ENCODE data around the gene RFXAP.

The RFXAP gene

GRCh38 chr13:36865265-36865664, 46.2 kb downstream of the RFXAP start:
- TF ChIP-seq EZH2 (IDR thresholded peaks at IDR 0.05; ENCODE audit: borderline replicate concordance, low read length) (no peak), CTCF (IDR thresholded peaks at IDR 0.05; ENCODE audit: low read length) (no peak)
- Histone ChIP-seq H3K79me2 (ENCODE audit: insufficient read depth, low read length) (no peaks in the 10 kb centered on the region), H3K9ac (ENCODE audit: low read length) (no peak overlapping the region), H3K27ac (ENCODE audit: low read depth, low read length, poor library complexity, severe bottlenecking) (no peak overlapping the region), H3K4me3 (ENCODE audit: low read depth, low read length, poor library complexity, severe bottlenecking) (no peak overlapping the region), H3K9me3 (ENCODE audit: low read length) (no peaks in the 10 kb centered on the region), H3K4me2 (ENCODE audit: low read length) (no peak overlapping the region), H2AFZ (ENCODE audit: low read length) (no peak overlapping the region), H3K9me2 (ENCODE audit: low read depth, low read length) (no peaks in the 10 kb centered on the region), H4K20me1 (ENCODE audit: insufficient read depth, low read length) (no peaks in the 10 kb centered on the region), H3F3A (ENCODE audit: insufficient read depth, low read length) (no peaks in the 10 kb centered on the region), H3K4me1 (ENCODE audit: insufficient read depth, low read length, severe bottlenecking) (no peaks in the 10 kb centered on the region), H3K36me3 (ENCODE audit: insufficient read depth, low read length) (no peaks in the 10 kb centered on the region), H3K27me3 (ENCODE audit: insufficient read depth, low read length) (no peaks in the 10 kb centered on the region)

GRCh38 chr13:36866232-36866631, 47.2 kb downstream of the RFXAP start:
- Histone ChIP-seq H3K9ac (ENCODE audit: low read length) (no peak overlapping the region), H2AFZ (ENCODE audit: low read length) (no peak overlapping the region), H3K4me3 (ENCODE audit: low read depth, low read length, poor library complexity, severe bottlenecking) (no peak overlapping the region), H3K36me3 (ENCODE audit: insufficient read depth, low read length) (no peaks in the 10 kb centered on the region), H3K9me3 (ENCODE audit: low read length) (no peaks in the 10 kb centered on the region), H3K9me2 (ENCODE audit: low read depth, low read length) (no peaks in the 10 kb centered on the region), H3F3A (ENCODE audit: insufficient read depth, low read length) (no peaks in the 10 kb centered on the region), H3K4me1 (ENCODE audit: insufficient read depth, low read length, severe bottlenecking) (no peaks in the 10 kb centered on the region), H3K27me3 (ENCODE audit: insufficient read depth, low read length) (no peaks in the 10 kb centered on the region), H3K4me2 (ENCODE audit: low read length) (no peak overlapping the region), H3K27ac (ENCODE audit: low read depth, low read length, poor library complexity, severe bottlenecking) (no peak overlapping the region), H3K79me2 (ENCODE audit: insufficient read depth, low read length) (no peaks in the 10 kb centered on the region), H4K20me1 (ENCODE audit: insufficient read depth, low read length) (no peaks in the 10 kb centered on the region)
- TF ChIP-seq CTCF (IDR thresholded peaks at IDR 0.05; ENCODE audit: low read length) (no peak), EZH2 (IDR thresholded peaks at IDR 0.05; ENCODE audit: borderline replicate concordance, low read length) (no peak)

GRCh38 chr13:36870050-36870692, 51.1 kb downstream of the RFXAP start:
- H4K20me1 ChIP-seq (ENCODE audit: insufficient read depth, low read length): no peaks in the 10 kb centered on the region
- no peak for TF ChIP-seq EZH2 (IDR thresholded peaks at IDR 0.05; ENCODE audit: borderline replicate concordance, low read length)
- no peak for TF ChIP-seq CTCF (IDR thresholded peaks at IDR 0.05; ENCODE audit: low read length)
- H3F3A ChIP-seq (ENCODE audit: insufficient read depth, low read length): no peaks in the 10 kb centered on the region
- no peak overlapping the region for H2AFZ ChIP-seq (ENCODE audit: low read length)
- H3K4me2 ChIP-seq (ENCODE audit: low read length): no peak overlapping the region
- no peaks in the 10 kb centered on the region for H3K79me2 ChIP-seq (ENCODE audit: insufficient read depth, low read length)
- H3K9me3 ChIP-seq (ENCODE audit: low read length): no peaks in the 10 kb centered on the region
- no peaks in the 10 kb centered on the region for H3K9me2 ChIP-seq (ENCODE audit: low read depth, low read length)
- H3K4me3 ChIP-seq (ENCODE audit: low read depth, low read length, poor library complexity, severe bottlenecking): no peak overlapping the region
- no peak overlapping the region for H3K9ac ChIP-seq (ENCODE audit: low read length)
- no peak overlapping the region for H3K27ac ChIP-seq (ENCODE audit: low read depth, low read length, poor library complexity, severe bottlenecking)
- no peaks in the 10 kb centered on the region for H3K4me1 ChIP-seq (ENCODE audit: insufficient read depth, low read length, severe bottlenecking)
- H3K27me3 ChIP-seq (ENCODE audit: insufficient read depth, low read length): no peaks in the 10 kb centered on the region
- H3K36me3 ChIP-seq (ENCODE audit: insufficient read depth, low read length): no peaks in the 10 kb centered on the region

Measured in OCI-LY1 (cell line).